HEK293 (cell line): ENCODE measurements around the gene TMEM192.
"Not testable (repeated sequence)": the region's sequence is repeated elsewhere in the genome, so short reads cannot be mapped to it uniquely, and the experiment has no call there.

Experiments
- BCL11A ChIP-seq: fragments of 450-650 bp; formaldehyde crosslinking; IDR thresholded peaks from 2 replicates; pipeline ENCODE4 v1.5.1; 2016; ENCODE audit warnings: low read depth, missing biosample characterization, missing genetic modification characterization
- SALL2 ChIP-seq: fragments of 450-650 bp; formaldehyde crosslinking; IDR thresholded peaks from 2 replicates; pipeline ENCODE4 v1.5.0; 2017; ENCODE audit warnings: missing biosample characterization, mild to moderate bottlenecking, missing genetic modification characterization, borderline replicate concordance
- ZNF248 ChIP-seq: fragments of 450-650 bp; formaldehyde crosslinking; IDR thresholded peaks from 2 replicates; pipeline ENCODE4 v1.5.1; 2017; ENCODE audit warnings: missing biosample characterization, missing genetic modification characterization
- ZNF335 ChIP-seq: fragments of 450-650 bp; formaldehyde crosslinking; conservative IDR thresholded peaks from 2 replicates; pipeline ENCODE4 v1.5.1; 2016; ENCODE audit warnings: missing biosample characterization, missing genetic modification characterization
- ZNF394 ChIP-seq: fragments of 450-650 bp; formaldehyde crosslinking; IDR thresholded peaks from 2 replicates; pipeline ENCODE4 v1.5.1; 2016; ENCODE audit warnings: missing biosample characterization, missing genetic modification characterization, mild to moderate bottlenecking, moderate library complexity, borderline replicate concordance
- ZNF707 ChIP-seq: fragments of 450-650 bp; formaldehyde crosslinking; IDR thresholded peaks from 2 replicates; pipeline ENCODE4 v1.5.1; 2016; ENCODE audit warnings: missing biosample characterization, missing genetic modification characterization
- ZNF76 ChIP-seq: fragments of 450-650 bp; formaldehyde crosslinking; IDR thresholded peaks from 2 replicates; pipeline ENCODE4; 2016; ENCODE audit warnings: low read depth, missing biosample characterization, missing genetic modification characterization, borderline replicate concordance
- ZXDB ChIP-seq: fragments of 450-650 bp; formaldehyde crosslinking; IDR thresholded peaks from 2 replicates; pipeline ENCODE4 v1.5.1; 2016; ENCODE audit warnings: missing biosample characterization, missing genetic modification characterization
- TF ChIP-seq, protein P1 (sequence below): fragments of 450-650 bp; formaldehyde crosslinking; IDR thresholded peaks from 2 replicates; pipeline ENCODE4 v1.5.1; 2016; ENCODE audit warnings: missing biosample characterization, missing genetic modification characterization
- TF ChIP-seq, protein P2 (sequence below): fragments of 450-650 bp; formaldehyde crosslinking; IDR thresholded peaks from 2 replicates; pipeline ENCODE4 v1.5.1; 2016; ENCODE audit warnings: missing biosample characterization, missing genetic modification characterization, low read depth

DNA sequence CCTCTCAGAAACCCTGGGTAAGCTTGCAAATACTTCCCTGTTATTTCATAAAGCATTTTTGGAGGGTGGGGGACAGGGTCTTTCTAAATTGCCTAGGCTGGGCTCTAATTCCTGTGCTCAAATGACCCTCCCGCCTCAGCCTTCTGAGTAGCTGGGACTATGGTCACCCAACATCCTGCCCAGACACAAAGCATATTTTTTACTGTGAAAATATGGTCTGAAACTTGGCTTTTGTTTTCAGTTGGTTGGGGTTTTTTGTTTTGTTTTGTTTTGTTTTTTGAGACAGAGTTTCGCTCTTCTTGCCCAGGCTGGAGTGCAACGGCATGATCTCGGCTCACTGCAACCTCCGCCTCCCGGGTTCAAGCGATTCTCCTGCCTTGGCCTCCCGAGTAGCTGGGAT lies 86.9 kb downstream of the TMEM192 start:
- not testable (repeated sequence) for TF ChIP-seq ZNF335 (tag by site-specific recombination); ZNF248 (tag by site-specific recombination); ZNF394 (tag by site-specific recombination); SALL2 (tag by site-specific recombination); ZNF76; ZXDB (tag by site-specific recombination); ZNF707 (tag by site-specific recombination); BCL11A
- TF ChIP-seq, protein P1, sequence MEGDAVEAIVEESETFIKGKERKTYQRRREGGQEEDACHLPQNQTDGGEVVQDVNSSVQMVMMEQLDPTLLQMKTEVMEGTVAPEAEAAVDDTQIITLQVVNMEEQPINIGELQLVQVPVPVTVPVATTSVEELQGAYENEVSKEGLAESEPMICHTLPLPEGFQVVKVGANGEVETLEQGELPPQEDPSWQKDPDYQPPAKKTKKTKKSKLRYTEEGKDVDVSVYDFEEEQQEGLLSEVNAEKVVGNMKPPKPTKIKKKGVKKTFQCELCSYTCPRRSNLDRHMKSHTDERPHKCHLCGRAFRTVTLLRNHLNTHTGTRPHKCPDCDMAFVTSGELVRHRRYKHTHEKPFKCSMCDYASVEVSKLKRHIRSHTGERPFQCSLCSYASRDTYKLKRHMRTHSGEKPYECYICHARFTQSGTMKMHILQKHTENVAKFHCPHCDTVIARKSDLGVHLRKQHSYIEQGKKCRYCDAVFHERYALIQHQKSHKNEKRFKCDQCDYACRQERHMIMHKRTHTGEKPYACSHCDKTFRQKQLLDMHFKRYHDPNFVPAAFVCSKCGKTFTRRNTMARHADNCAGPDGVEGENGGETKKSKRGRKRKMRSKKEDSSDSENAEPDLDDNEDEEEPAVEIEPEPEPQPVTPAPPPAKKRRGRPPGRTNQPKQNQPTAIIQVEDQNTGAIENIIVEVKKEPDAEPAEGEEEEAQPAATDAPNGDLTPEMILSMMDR (tag by site-specific recombination), result not testable (repeated sequence)
- TF ChIP-seq, protein P2, sequence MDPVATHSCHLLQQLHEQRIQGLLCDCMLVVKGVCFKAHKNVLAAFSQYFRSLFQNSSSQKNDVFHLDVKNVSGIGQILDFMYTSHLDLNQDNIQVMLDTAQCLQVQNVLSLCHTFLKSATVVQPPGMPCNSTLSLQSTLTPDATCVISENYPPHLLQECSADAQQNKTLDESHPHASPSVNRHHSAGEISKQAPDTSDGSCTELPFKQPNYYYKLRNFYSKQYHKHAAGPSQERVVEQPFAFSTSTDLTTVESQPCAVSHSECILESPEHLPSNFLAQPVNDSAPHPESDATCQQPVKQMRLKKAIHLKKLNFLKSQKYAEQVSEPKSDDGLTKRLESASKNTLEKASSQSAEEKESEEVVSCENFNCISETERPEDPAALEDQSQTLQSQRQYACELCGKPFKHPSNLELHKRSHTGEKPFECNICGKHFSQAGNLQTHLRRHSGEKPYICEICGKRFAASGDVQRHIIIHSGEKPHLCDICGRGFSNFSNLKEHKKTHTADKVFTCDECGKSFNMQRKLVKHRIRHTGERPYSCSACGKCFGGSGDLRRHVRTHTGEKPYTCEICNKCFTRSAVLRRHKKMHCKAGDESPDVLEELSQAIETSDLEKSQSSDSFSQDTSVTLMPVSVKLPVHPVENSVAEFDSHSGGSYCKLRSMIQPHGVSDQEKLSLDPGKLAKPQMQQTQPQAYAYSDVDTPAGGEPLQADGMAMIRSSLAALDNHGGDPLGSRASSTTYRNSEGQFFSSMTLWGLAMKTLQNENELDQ (tag by site-specific recombination), result not testable (repeated sequence)
